Keratinocyte (primary cell): Measurements from ENCODE around the gene C11orf71.

Source experiments
- CTCF ChIP-seq, 3 experiments: IDR thresholded peaks in 1 of 3; conservative IDR thresholded peaks in 1 of 3; optimal IDR thresholded peaks in 1 of 3; 2 replicates in 2 of 3; 3 replicates in 1 of 3; pipeline versions ENCODE3 to v1.5.1; 2011; ENCODE audit warnings: low read length in 3 of 3, mild to moderate bottlenecking in 3 of 3, moderate library complexity in 2 of 3, control low read depth in 1 of 3, inconsistent platforms in 1 of 3; ENCODE audit not compliant: insufficient read depth in 2 of 3; ENCODE audit errors: extremely low read depth in 1 of 3
- EZH2 ChIP-seq: IDR thresholded peaks from one replicate; pipeline ENCODE4 v1.6.1; 2012; ENCODE audit warnings: inconsistent platforms, mild to moderate bottlenecking, low read length, moderate library complexity

GRCh38 chr11:114377612-114378267 is 22.6 kb downstream of the C11orf71 start:
- TF ChIP-seq CTCF (optimal IDR thresholded peaks at IDR 0.05 in 1 of 3, IDR thresholded peaks at IDR 0.05 in 1 of 3, conservative IDR thresholded peaks at IDR 0.05 in 1 of 3; ENCODE audit: extremely low read depth in 1 of 3, insufficient read depth in 2 of 3, low read length in 3 of 3) (no peak), EZH2 (no peak)
